Lung microvascular endothelial cell (primary cell): ENCODE data around the gene MAPK8. TPM values are rescaled to one million over a fixed set of nuclear protein-coding genes. Genes with fewer than 3 reads are reported as not detected.
"Not testable (repeated sequence)": the region's sequence is repeated elsewhere in the genome, so short reads cannot be mapped to it uniquely, and the experiment has no call there.

Experiments
- DNase-seq, 2 donors: peaks; one replicate each; pipeline versions ENCODE4 v3.0.0 to v3.0.0-alpha.2; 2010; ENCODE audit warnings: low read depth in 2 of 2
- total RNA-seq: library from RNA; depleted of rRNA; stranded (reverse); fragments of >200 nt; gene quantifications from 2 replicates; pipeline ENCODE4 v1.2.1, GENCODE V29; 2014

Gene MAPK8
- 24.0 and 37.3 TPM in 2 replicates for total RNA-seq

GRCh38 chr10:48306265-48306869, at the start of gene MAPK8:
MAPK8 (plus strand) TSS chr10:48306677; CDS start chr10:48401661, 94,984 bp downstream.
- DNase-seq: peak; percentile 84 to 91

- no peak for DNase-seq
Measured at GRCh38 chr10:48257407-48257961, 49.0 kb upstream of the MAPK8 start.

- no peak for DNase-seq
Measured at GRCh38 chr10:48258105-48258504, 48.4 kb upstream of the MAPK8 start.

GRCh38 chr10:48266528-48266927, 39.9 kb upstream of the MAPK8 start:
- DNase-seq: no peak

- DNase-seq: no peak
Measured at GRCh38 chr10:48271047-48271730, 35.3 kb upstream of the MAPK8 start.

GRCh38 chr10:48272682-48273081, 33.8 kb upstream of the MAPK8 start:
- no peak for DNase-seq

- DNase-seq: no peak
Measured at GRCh38 chr10:48273741-48274140, 32.7 kb upstream of the MAPK8 start.

GRCh38 chr10:48274636-48275035, 31.8 kb upstream of the MAPK8 start, which contains the start of gene FRMPD2:
FRMPD2 (minus strand) TSS chr10:48274696; CDS start chr10:48274567, 129 bp downstream.
- no peak for DNase-seq

GRCh38 chr10:48277093-48277492, 29.4 kb upstream of the MAPK8 start:
- DNase-seq: no peak

- DNase-seq: no peak
Measured at GRCh38 chr10:48279081-48279751, 27.3 kb upstream of the MAPK8 start.

GRCh38 chr10:48281697-48282096, 24.8 kb upstream of the MAPK8 start:
- DNase-seq: not testable (repeated sequence)

GRCh38 chr10:48282829-48283228, 23.6 kb upstream of the MAPK8 start:
- no peak for DNase-seq

- no peak for DNase-seq
Measured at GRCh38 chr10:48284002-48284546, 22.4 kb upstream of the MAPK8 start.

- DNase-seq: no peak
Measured at GRCh38 chr10:48284811-48285210, 21.7 kb upstream of the MAPK8 start.

- DNase-seq: no peak
Measured at GRCh38 chr10:48285710-48286109, 20.8 kb upstream of the MAPK8 start.

- DNase-seq: no peak
Measured at GRCh38 chr10:48286356-48286755, 20.1 kb upstream of the MAPK8 start.

- no peak for DNase-seq
Measured at GRCh38 chr10:48287417-48288391, 18.8 kb upstream of the MAPK8 start.

- no peak for DNase-seq
Measured at GRCh38 chr10:48288661-48289060, 17.8 kb upstream of the MAPK8 start.

- DNase-seq: peak; percentile 59 to 71
Measured at GRCh38 chr10:48289501-48290238, 16.8 kb upstream of the MAPK8 start.

- DNase-seq: no peak
Measured at GRCh38 chr10:48290286-48290685, 16.2 kb upstream of the MAPK8 start.
